Activated T-helper 1 cell treated with Interleukin-2 at 50 U/mL for 16 hours (primary cell): ENCODE measurements around the gene DIAPH2.
"Not testable (repeated sequence)": the region's sequence is repeated elsewhere in the genome, so short reads cannot be mapped to it uniquely, and the experiment has no call there.

Experiments used
- DNase-seq: peaks from one replicate; pipeline ENCODE4 v3.0.0-alpha.2; 2020; ENCODE audit warnings: low read depth

DIAPH2 gene

GRCh38 chrX:97387004-97387403 lies 702.4 kb downstream of the DIAPH2 start:
- no peak for DNase-seq

GRCh38 chrX:97389761-97390192 lies 705.1 kb downstream of the DIAPH2 start:
- DNase-seq, result no peak

- no peak for DNase-seq
Measured at GRCh38 chrX:97397371-97397770, 712.7 kb downstream of the DIAPH2 start.

GRCh38 chrX:97398030-97398551 lies 713.4 kb downstream of the DIAPH2 start:
- no peak for DNase-seq

GRCh38 chrX:97399400-97399799 lies 714.8 kb downstream of the DIAPH2 start:
- no peak for DNase-seq

- DNase-seq, result no peak
Measured at GRCh38 chrX:97400492-97400891, 715.9 kb downstream of the DIAPH2 start.

GRCh38 chrX:97401154-97401553 lies 716.5 kb downstream of the DIAPH2 start:
- DNase-seq, result no peak

GRCh38 chrX:97401586-97402136 lies 717.0 kb downstream of the DIAPH2 start:
- DNase-seq, result no peak

- DNase-seq, result no peak
Measured at GRCh38 chrX:97402333-97402732, 717.7 kb downstream of the DIAPH2 start.

- no peak for DNase-seq
Measured at GRCh38 chrX:97402903-97403302, 718.3 kb downstream of the DIAPH2 start.

GRCh38 chrX:97405031-97405660 lies 720.5 kb downstream of the DIAPH2 start:
- no peak for DNase-seq

- not testable (repeated sequence) for DNase-seq
Measured at GRCh38 chrX:97409632-97410415, 725.2 kb downstream of the DIAPH2 start.

- no peak for DNase-seq
Measured at GRCh38 chrX:97416461-97416860, 731.8 kb downstream of the DIAPH2 start.

- no peak for DNase-seq
Measured at GRCh38 chrX:97429101-97429500, 744.5 kb downstream of the DIAPH2 start.

- no peak for DNase-seq
Measured at GRCh38 chrX:97431281-97431680, 746.6 kb downstream of the DIAPH2 start.

- DNase-seq, result no peak
Measured at GRCh38 chrX:97446298-97446882, 761.7 kb downstream of the DIAPH2 start.

- no peak for DNase-seq
Measured at GRCh38 chrX:97447306-97447705, 762.7 kb downstream of the DIAPH2 start.

- no peak for DNase-seq
Measured at GRCh38 chrX:97452283-97452682, 767.6 kb downstream of the DIAPH2 start.

- DNase-seq, result no peak
Measured at GRCh38 chrX:97461763-97462162, 777.1 kb downstream of the DIAPH2 start.

- DNase-seq, result no peak
Measured at GRCh38 chrX:97471071-97471470, 786.4 kb downstream of the DIAPH2 start.

GRCh38 chrX:97474933-97475332 lies 790.3 kb downstream of the DIAPH2 start:
- no peak for DNase-seq

GRCh38 chrX:97479106-97479890 lies 794.7 kb downstream of the DIAPH2 start:
- no peak for DNase-seq
